Measurements from ENCODE around the gene DKKL1. TPM values are rescaled to one million over a fixed set of nuclear protein-coding genes. Genes with fewer than 3 reads are reported as not detected.
"Not testable (repeated sequence)": the region's sequence is repeated elsewhere in the genome, so short reads cannot be mapped to it uniquely, and the experiment has no call there.

DKKL1 gene
- total RNA-seq, 1 donor from 2014 or later, result 0.92 TPM

DNA sequence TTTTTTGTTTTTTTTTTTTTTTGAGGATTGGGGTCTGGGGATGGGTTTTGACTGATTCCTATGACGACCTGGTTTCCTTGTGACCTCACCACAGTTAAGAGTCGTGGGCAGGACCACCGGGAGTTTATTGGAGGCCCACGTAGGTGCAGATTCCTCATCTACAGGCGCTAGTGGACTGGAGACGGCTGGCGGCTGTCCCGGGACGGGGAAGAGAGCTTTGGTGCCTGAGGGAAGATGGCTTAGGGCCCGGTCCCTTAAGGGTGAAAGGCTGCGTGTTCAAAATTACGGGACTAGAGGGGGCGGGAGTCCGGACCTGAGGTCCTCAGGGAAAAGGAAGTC, 779 bp upstream of the DKKL1 start:
- Histone ChIP-seq H3K27me3 (ENCODE audit: low read depth) (no peaks in the 10 kb centered on the region), H3K9me3 (no peaks in the 10 kb centered on the region), H3K27ac (peak overlapping the region; percentile 90), H3K4me3 (peak overlapping the region; percentile 81), H3K36me3 (peaks cover 18% of the 10 kb centered on the region), H3K4me1 (peaks cover 18% of the 10 kb centered on the region)
- intact Hi-C loops (cut with DNase I), result no loop called here
- ATAC-seq (peak in 1 of 2 donors; percentile 6), DNase-seq (no peak)
- TF ChIP-seq, protein P1, sequence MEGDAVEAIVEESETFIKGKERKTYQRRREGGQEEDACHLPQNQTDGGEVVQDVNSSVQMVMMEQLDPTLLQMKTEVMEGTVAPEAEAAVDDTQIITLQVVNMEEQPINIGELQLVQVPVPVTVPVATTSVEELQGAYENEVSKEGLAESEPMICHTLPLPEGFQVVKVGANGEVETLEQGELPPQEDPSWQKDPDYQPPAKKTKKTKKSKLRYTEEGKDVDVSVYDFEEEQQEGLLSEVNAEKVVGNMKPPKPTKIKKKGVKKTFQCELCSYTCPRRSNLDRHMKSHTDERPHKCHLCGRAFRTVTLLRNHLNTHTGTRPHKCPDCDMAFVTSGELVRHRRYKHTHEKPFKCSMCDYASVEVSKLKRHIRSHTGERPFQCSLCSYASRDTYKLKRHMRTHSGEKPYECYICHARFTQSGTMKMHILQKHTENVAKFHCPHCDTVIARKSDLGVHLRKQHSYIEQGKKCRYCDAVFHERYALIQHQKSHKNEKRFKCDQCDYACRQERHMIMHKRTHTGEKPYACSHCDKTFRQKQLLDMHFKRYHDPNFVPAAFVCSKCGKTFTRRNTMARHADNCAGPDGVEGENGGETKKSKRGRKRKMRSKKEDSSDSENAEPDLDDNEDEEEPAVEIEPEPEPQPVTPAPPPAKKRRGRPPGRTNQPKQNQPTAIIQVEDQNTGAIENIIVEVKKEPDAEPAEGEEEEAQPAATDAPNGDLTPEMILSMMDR (IDR thresholded peaks at IDR 0.05), result no peak

DNA sequence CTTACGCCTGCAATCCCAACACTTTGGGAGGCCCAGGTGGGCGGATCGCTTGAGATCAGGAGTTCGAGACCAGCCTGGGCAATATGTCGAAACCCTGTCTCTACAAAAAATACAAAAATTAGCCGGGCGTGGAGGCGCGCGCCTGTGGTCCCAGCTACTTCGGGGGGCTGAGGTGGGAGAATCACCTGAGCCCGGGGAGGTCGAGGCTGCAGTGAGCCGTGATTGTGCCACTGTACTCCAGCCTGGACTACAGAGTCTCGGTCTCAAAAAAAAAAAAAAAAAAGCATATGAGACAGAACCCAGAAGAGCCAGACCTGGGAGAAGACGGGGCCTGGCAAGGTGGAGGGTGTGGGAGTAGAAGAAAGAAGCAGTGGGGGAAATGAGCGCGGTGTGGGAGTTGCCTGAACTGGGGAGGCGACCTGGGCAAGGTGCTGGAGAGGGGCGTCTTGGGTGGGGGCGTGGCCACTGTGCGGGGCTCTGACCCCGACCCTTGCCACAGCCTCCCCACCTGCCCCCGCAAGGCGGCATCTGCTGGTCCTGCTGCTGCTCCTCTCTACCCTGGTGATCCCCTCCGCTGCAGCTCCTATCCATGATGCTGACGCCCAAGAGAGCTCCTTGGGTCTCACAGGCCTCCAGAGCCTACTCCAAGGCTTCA, 533 bp downstream of the DKKL1 start:
- peak overlapping the region; percentile 81 for H3K4me3 ChIP-seq
- H3K27ac ChIP-seq, result peak overlapping the region; percentile 56
- ATAC-seq (no peak), DNase-seq (no peak)
- intact Hi-C loops (cut with DNase I), result no loop called here
- peaks cover 7% of the 10 kb centered on the region for H3K9me3 ChIP-seq
- H3K36me3 ChIP-seq, result peaks cover 5% of the 10 kb centered on the region
- peaks cover 18% of the 10 kb centered on the region for H3K4me1 ChIP-seq
- TF ChIP-seq, protein P1 (IDR thresholded peaks at IDR 0.05), result no peak
- no peaks in the 10 kb centered on the region for H3K27me3 ChIP-seq (ENCODE audit: low read depth)

DNA sequence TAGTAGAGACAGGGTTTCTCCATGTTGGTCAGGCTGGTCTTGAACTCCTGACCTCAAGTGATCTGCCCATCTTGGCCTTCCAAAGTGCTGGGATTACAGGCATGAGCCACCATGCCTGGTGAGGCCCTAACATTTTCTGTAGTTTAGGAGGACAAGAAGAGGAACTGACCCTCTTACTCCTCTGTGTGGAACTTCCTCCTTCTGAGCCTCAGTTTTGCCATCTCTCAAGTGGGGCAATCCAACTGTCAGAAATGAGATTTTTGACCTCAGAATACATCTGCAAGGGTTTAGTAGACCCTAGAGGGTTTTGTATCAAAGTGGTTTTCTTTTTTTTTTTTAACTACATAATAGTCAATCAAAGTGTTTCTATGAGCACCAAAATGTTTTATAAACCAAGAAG, 2.4 kb downstream of the DKKL1 start:
- intact Hi-C loops (cut with DNase I), result no loop called here
- ATAC-seq (no peak), DNase-seq (no peak)
- TF ChIP-seq, protein P1 (IDR thresholded peaks at IDR 0.05), result no peak
- Histone ChIP-seq H3K4me1 (peaks cover 18% of the 10 kb centered on the region), H3K4me3 (no peak overlapping the region), H3K36me3 (no peaks in the 10 kb centered on the region), H3K27ac (no peak overlapping the region), H3K9me3 (peaks cover 14% of the 10 kb centered on the region), H3K27me3 (ENCODE audit: low read depth) (no peaks in the 10 kb centered on the region)

DNA sequence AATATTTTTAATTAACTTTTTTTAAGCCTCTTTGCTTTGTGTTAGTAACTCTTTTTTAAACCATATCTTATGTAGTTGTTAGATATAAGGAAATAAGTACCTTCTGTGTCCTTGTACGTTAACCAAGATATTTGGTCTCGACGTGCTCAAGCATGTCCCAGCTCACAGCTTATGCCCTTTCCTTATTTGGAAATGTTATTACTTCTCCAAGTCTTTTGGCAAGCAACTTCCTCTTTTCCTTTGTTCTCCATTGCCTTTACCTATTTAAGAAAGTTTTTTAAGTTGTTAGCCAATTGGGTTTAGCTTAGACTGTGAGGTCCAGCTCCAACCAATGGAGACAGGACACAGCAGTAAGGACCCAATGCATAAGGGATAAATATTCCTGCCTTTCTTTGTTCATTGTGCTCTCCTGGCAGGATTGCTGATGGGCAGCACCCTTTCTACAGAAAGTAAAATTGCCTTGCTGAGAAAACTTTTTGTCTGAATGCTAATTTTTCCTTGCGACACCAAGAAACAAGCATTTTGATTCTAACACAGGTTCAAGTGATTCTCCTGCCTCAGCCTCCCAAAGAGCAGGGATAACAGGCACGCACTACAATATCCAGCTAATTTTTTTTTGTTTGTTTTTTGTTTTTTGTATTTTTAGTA, 5.2 kb downstream of the DKKL1 start:
- no peak overlapping the region for H3K27ac ChIP-seq
- no peak for DNase-seq
- TF ChIP-seq, protein P1 (IDR thresholded peaks at IDR 0.05), result no peak
- H3K4me3 ChIP-seq, result no peak overlapping the region
- ATAC-seq, result no peak
- no peaks in the 10 kb centered on the region for H3K27me3 ChIP-seq (ENCODE audit: low read depth)
- peaks cover 4% of the 10 kb centered on the region for H3K4me1 ChIP-seq
- no peaks in the 10 kb centered on the region for H3K36me3 ChIP-seq
- H3K9me3 ChIP-seq, result peaks cover 14% of the 10 kb centered on the region
- intact Hi-C loops (cut with DNase I), result no loop called here

DNA sequence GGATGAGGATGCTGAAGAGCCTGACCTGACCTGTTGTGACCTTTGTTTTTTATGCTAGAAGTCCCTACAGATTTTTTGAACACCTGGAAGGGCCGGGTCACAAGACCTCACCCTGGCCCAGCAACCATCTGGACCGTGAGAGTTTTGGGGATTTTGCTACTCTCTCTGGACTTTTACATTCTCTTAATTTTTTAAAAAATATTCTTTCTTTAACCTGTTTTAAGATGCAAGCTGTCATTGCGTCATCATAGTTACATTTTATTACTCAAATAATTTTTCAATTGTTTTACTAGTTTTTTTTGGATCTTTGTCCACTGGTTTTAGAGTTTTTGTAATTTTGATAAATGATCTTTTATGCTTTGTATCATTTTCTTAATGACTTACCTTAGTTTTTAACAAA, 7.5 kb downstream of the DKKL1 start:
- no peaks in the 10 kb centered on the region for H3K36me3 ChIP-seq
- no peaks in the 10 kb centered on the region for H3K27me3 ChIP-seq (ENCODE audit: low read depth)
- TF ChIP-seq, protein P1 (IDR thresholded peaks at IDR 0.05), result no peak
- no peak for ATAC-seq
- intact Hi-C loops (cut with DNase I), result no loop called here
- peaks cover 14% of the 10 kb centered on the region for H3K9me3 ChIP-seq
- DNase-seq, result no peak
- H3K4me3 ChIP-seq, result no peak overlapping the region
- H3K4me1 ChIP-seq, result no peaks in the 10 kb centered on the region
- H3K27ac ChIP-seq, result no peak overlapping the region

DNA sequence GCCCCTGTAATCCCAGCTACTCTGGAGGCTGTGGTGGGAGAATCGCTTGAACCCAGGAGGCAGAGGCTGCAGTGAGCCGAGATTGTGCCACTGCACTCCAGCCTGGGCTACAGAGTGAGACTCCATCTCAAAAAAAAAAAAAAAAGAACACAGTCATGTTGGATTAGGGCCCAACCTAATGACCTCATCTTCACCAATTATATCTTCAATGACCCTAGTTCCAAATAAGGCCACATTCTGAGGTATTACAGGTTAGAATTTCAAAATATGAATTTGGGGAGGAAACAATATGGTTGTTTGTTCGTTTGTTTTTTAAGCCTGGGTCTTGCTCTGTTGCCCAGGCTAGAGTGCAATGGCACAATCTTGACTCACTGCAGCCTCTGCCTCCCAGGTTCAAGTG, 9.5 kb downstream of the DKKL1 start:
- H3K27ac ChIP-seq; H3K27me3 ChIP-seq (ENCODE audit: low read depth); H3K36me3 ChIP-seq; ATAC-seq; H3K4me1 ChIP-seq; DNase-seq; intact Hi-C loops (cut with DNase I); H3K4me3 ChIP-seq: not testable (repeated sequence)
- H3K9me3 ChIP-seq, result peaks cover 14% of the 10 kb centered on the region
